K562 (cell line): ENCODE results near the gene CCNDBP1. TPM values are rescaled to one million over a fixed set of nuclear protein-coding genes. Genes with fewer than 3 reads are reported as not detected.

Experiments used
- BACH1 ChIP-seq: fragments of 200-800 bp; sonication (Bioruptor generic); IDR thresholded peaks from 2 replicates; pipeline ENCODE4 v1.6.1; 2016; ENCODE audit warnings: missing genetic modification characterization, missing compliant biosample characterization
- CREBBP ChIP-seq: IDR thresholded peaks from one replicate; pipeline ENCODE4 v1.6.1; 2012; ENCODE audit warnings: low read depth, mild to moderate bottlenecking, control low read depth, inconsistent platforms, low read length
- NFIX ChIP-seq: fragments of 250-450 bp; sonication (Bioruptor Pico); IDR thresholded peaks from 2 replicates; pipeline ENCODE4 v1.4.0; 2020; ENCODE audit warnings: low read depth, mild to moderate bottlenecking, moderate library complexity
- NONO ChIP-seq, 2 experiments: fragments of 200-400 bp in 1 of 2; fragments of 450-650 bp in 1 of 2; formaldehyde crosslinking in 1 of 2; IDR thresholded peaks; 2 replicates each; pipeline ENCODE4 v1.6.1; 2017; ENCODE audit warnings: low read depth in 2 of 2, mild to moderate bottlenecking in 2 of 2, moderate library complexity in 2 of 2, low read length in 1 of 2
- RFX5 ChIP-seq: IDR thresholded peaks from 2 replicates; pipeline ENCODE4 v1.6.1; 2011; ENCODE audit warnings: low read depth, mild to moderate bottlenecking, improper control_type of control experiment, low read length
- ZNF699 ChIP-seq: fragments of 250-450 bp; sonication (Bioruptor Pico); IDR thresholded peaks from 2 replicates; pipeline ENCODE4 v1.8.0; 2021; ENCODE audit warnings: mild to moderate bottlenecking, moderate library complexity; ENCODE audit not compliant: insufficient replicate concordance
- polyA plus RNA-seq, 8 experiments: library from polyadenylated mRNA; depleted of rRNA in 4 of 8; stranded (reverse) in 5 of 8; unstranded in 3 of 8; fragments of >200 nt; fragmentation: Nextera tagmentation in 2 of 8; fragmentation: Illumina TruSeq in 1 of 8; extraction: Ambion mirVana in 2 of 8; extraction: Trizol in 1 of 8; gene quantifications; 2 replicates each; pipeline versions ENCODE4 v1.2.1 to v1.2.3, GENCODE V29; 2011 to 2014; ENCODE audit warnings: inconsistent platforms in 1 of 8, missing spikeins in 1 of 8
- total RNA-seq, 7 experiments: library from RNA; depleted of rRNA in 6 of 7; stranded (reverse); fragments of >200 nt in 6 of 7; fragmentation: Illumina TruSeq in 2 of 7; extraction: Trizol in 2 of 7; gene quantifications; 2 replicates each; pipeline versions ENCODE4 v1.2.1 to v1.2.3, GENCODE V29; 2011 to 2021; ENCODE audit warnings: low replicate concordance in 1 of 7
- TF ChIP-seq, protein P1 (sequence below), 2 experiments: fragments of 450-650 bp in 1 of 2; sonication (generic) in 1 of 2; formaldehyde crosslinking in 1 of 2; IDR thresholded peaks; 2 replicates each; pipeline versions ENCODE4 v1.7.1 to v1.9.0; 2016 to 2022; ENCODE audit warnings: inconsistent platforms in 1 of 2, mild to moderate bottlenecking in 1 of 2, missing genetic modification reagents in 1 of 2

CCNDBP1 gene
- total and polyA plus RNA-seq, 9 of the 15 experiments (the other 6 are each of a cell fraction or from before 2014, with no cell fraction given), result 37.0 to 111 (median 55.5) TPM

GRCh38 chr15:43169888-43170287 is 15.3 kb upstream of the CCNDBP1 start (continued):
- TF ChIP-seq NONO (IDR thresholded peaks at IDR 0.05; ENCODE audit: low read depth in 2 of 2, low read length in 1 of 2) (no peak), BACH1 (no peak), ZNF699 (CRISPR knock-in tag) (no peak), CREBBP (no peak), NFIX (CRISPR knock-in tag) (no peak), RFX5 (no peak)
- TF ChIP-seq, protein P1, sequence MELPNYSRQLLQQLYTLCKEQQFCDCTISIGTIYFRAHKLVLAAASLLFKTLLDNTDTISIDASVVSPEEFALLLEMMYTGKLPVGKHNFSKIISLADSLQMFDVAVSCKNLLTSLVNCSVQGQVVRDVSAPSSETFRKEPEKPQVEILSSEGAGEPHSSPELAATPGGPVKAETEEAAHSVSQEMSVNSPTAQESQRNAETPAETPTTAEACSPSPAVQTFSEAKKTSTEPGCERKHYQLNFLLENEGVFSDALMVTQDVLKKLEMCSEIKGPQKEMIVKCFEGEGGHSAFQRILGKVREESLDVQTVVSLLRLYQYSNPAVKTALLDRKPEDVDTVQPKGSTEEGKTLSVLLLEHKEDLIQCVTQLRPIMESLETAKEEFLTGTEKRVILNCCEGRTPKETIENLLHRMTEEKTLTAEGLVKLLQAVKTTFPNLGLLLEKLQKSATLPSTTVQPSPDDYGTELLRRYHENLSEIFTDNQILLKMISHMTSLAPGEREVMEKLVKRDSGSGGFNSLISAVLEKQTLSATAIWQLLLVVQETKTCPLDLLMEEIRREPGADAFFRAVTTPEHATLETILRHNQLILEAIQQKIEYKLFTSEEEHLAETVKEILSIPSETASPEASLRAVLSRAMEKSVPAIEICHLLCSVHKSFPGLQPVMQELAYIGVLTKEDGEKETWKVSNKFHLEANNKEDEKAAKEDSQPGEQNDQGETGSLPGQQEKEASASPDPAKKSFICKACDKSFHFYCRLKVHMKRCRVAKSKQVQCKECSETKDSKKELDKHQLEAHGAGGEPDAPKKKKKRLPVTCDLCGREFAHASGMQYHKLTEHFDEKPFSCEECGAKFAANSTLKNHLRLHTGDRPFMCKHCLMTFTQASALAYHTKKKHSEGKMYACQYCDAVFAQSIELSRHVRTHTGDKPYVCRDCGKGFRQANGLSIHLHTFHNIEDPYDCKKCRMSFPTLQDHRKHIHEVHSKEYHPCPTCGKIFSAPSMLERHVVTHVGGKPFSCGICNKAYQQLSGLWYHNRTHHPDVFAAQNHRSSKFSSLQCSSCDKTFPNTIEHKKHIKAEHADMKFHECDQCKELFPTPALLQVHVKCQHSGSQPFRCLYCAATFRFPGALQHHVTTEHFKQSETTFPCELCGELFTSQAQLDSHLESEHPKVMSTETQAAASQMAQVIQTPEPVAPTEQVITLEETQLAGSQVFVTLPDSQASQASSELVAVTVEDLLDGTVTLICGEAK (IDR thresholded peaks at IDR 0.05), result no peak
- TF ChIP-seq, protein P1 (CRISPR knock-in tag; IDR thresholded peaks at IDR 0.05), result no peak
